WTC11 (cell line): Measurements from ENCODE around the gene BOD1.

Experiments used
- CTCF ChIP-seq: fragments of 200-600 bp; IDR thresholded peaks from 2 replicates; pipeline ENCODE4 v1.8.0; 2022; ENCODE audit warnings: antibody characterized with exemption
- GABPB1 ChIP-seq: sonication (generic); formaldehyde crosslinking; IDR thresholded peaks from 2 replicates; pipeline ENCODE4 v1.8.1; 2023; ENCODE audit warnings: mild to moderate bottlenecking, missing genetic modification reagents
- MAX ChIP-seq: sonication (generic); formaldehyde crosslinking; IDR thresholded peaks from 2 replicates; pipeline ENCODE4 v1.8.0; 2022; ENCODE audit warnings: mild to moderate bottlenecking, missing genetic modification reagents
- NFYB ChIP-seq: sonication (generic); formaldehyde crosslinking; conservative IDR thresholded peaks from 2 replicates; pipeline ENCODE4 v1.8.0; 2022; ENCODE audit warnings: low read depth, missing genetic modification reagents
- SMAD3 ChIP-seq: sonication (generic); formaldehyde crosslinking; IDR thresholded peaks from 2 replicates; pipeline ENCODE4 v1.8.0; 2022; ENCODE audit warnings: missing genetic modification reagents, mild to moderate bottlenecking, borderline replicate concordance
- SMAD4 ChIP-seq: sonication (generic); formaldehyde crosslinking; IDR thresholded peaks from 2 replicates; pipeline ENCODE4 v1.8.0; 2022; ENCODE audit warnings: mild to moderate bottlenecking, missing genetic modification reagents
- TP53 ChIP-seq: sonication (generic); formaldehyde crosslinking; IDR thresholded peaks from 2 replicates; pipeline ENCODE4 v1.8.1; 2023; ENCODE audit warnings: mild to moderate bottlenecking, missing genetic modification reagents
- ZBTB21 ChIP-seq: sonication (generic); formaldehyde crosslinking; IDR thresholded peaks from 2 replicates; pipeline ENCODE4 v1.8.1; 2023; ENCODE audit warnings: mild to moderate bottlenecking, missing genetic modification reagents, borderline replicate concordance
- ZNF232 ChIP-seq: sonication (generic); formaldehyde crosslinking; IDR thresholded peaks from 2 replicates; pipeline ENCODE4 v1.8.0; 2022; ENCODE audit warnings: mild to moderate bottlenecking, missing genetic modification reagents
- ZNF317 ChIP-seq: sonication (generic); formaldehyde crosslinking; IDR thresholded peaks from 2 replicates; pipeline ENCODE4 v1.8.1; 2023; ENCODE audit warnings: low read depth, mild to moderate bottlenecking, moderate library complexity, missing genetic modification reagents, borderline replicate concordance

GRCh38 chr5:173664154-173664526 lies 47.7 kb upstream of the BOD1 start:
- TF ChIP-seq ZNF317 (CRISPR knock-in tag), result no peak
- no peak for TF ChIP-seq SMAD4
- TF ChIP-seq CTCF, result no peak
- no peak for TF ChIP-seq MAX
- TF ChIP-seq ZBTB21 (CRISPR knock-in tag), result no peak
- no peak for TF ChIP-seq ZNF232 (CRISPR knock-in tag)
- no peak for TF ChIP-seq TP53 (CRISPR knock-in tag)
- no peak for TF ChIP-seq NFYB (CRISPR knock-in tag)
- no peak for TF ChIP-seq GABPB1 (CRISPR knock-in tag)
- no peak for TF ChIP-seq SMAD3 (CRISPR knock-in tag)
